GM18858 (cell line): ENCODE measurements around the gene GPR4.
"Not testable (repeated sequence)": the region's sequence is repeated elsewhere in the genome, so short reads cannot be mapped to it uniquely, and the experiment has no call there.

Experiments
- ATAC-seq: cut with Tn5 transposase; IDR thresholded peaks from one replicate; pipeline ENCODE4 v1.9.1; 2021; ENCODE audit not compliant: unreplicated experiment

The GPR4 gene

GRCh38 chr19:45623984-45624383 lies 22.0 kb upstream of the GPR4 start:
- ATAC-seq = no peak

DNA sequence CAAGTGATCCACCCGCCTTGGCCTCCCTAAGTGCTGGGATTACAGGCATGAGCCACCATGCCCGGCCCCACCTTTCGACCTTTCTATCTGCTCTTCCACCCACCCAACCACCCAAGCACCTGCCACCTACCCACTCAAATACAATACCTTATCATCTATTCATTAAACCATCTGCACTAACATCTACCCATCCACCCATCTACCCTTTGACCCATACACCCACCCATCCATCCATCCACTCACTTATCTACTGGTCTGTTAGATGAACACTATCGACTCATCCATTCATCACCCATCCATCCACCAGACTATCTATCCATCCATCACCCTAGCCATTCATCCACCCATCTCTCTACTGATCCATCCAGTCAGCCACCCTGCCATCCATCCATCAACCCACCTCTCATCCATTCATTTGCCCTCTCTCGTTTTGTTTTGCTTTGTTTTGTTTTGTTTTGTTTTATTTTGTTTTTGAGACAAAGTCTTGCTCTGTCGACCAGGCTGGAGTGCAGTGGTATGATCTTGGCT lies 20.0 kb upstream of the GPR4 start:
- ATAC-seq = no peak

- no peak for ATAC-seq
Measured at GRCh38 chr19:45621389-45621788, 19.4 kb upstream of the GPR4 start.

DNA sequence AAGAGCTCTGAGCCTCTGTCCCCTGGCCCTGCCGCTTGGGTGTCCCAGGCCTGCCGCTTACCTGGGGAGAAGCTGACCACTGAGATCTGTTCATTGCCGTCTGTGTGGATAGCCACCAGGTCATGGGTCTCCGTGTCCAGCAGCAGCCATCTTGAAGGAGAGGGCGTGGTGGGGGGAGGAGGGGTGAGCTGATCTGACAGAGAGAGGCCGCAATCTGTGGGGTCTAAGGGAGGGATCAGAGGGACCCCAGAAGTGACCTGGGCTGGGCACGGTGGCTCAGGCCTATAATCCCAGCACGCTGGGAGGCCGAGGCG lies 14.6 kb upstream of the GPR4 start:
- ATAC-seq = no peak

- no peak for ATAC-seq
Measured at GRCh38 chr19:45615795-45616703, 14.0 kb upstream of the GPR4 start.

GRCh38 chr19:45615056-45615455 lies 13.0 kb upstream of the GPR4 start:
- not testable (repeated sequence) for ATAC-seq

GRCh38 chr19:45613926-45614725 lies 12.1 kb upstream of the GPR4 start:
- ATAC-seq = no peak

GRCh38 chr19:45608948-45609347 lies 6.9 kb upstream of the GPR4 start:
- ATAC-seq = no peak

DNA sequence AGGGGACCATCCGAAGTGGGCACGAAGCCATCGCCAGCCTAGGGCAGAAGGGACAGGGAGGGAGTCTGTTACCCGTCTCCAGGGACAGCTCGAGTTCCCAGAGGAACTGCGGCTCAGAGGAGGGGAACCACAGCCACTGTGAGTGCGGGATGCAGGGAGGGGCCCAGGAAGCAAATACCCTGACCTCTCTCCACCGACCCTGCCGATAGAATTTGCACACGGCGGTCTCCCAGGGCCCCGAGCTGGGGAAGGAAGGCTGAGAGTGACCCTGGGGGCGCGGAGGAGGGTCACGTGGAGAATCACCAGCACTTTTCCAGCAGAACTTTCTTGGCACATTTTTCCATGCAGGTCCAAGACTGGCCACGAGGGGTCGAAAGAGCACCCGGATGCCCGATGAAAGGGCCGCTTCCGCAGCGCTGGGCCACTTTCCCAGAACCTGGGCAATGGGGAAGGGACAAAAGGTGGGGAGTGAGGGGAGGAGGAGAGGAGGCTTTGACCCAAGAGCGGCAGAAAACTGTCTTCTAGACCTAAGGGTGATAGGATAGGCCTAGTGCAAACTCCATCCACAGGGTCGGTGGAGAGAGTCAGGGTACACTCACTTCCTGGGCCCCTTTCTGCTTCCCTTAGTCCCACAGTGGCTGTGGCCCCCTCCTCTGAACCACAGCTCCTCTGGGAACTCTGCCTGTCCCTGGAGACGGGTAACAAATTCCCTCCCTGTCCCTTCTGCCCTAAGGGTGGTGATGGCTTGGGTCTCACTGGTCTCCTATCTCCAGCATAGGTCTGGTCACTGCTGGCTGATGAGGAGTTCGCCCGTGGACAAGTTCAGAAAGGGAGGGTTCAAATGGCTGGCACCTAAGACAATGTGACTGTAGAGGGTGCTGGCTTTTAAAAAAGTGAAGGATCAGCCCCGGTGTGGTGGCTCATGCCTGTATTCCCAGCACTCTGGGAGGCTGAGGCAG lies 5.3 kb upstream of the GPR4 start:
- no peak for ATAC-seq

- ATAC-seq = no peak
Measured at GRCh38 chr19:45601115-45601514, 897 bp downstream of the GPR4 start.

GRCh38 chr19:45600340-45600885 lies 1.6 kb downstream of the GPR4 start:
- ATAC-seq = no peak

DNA sequence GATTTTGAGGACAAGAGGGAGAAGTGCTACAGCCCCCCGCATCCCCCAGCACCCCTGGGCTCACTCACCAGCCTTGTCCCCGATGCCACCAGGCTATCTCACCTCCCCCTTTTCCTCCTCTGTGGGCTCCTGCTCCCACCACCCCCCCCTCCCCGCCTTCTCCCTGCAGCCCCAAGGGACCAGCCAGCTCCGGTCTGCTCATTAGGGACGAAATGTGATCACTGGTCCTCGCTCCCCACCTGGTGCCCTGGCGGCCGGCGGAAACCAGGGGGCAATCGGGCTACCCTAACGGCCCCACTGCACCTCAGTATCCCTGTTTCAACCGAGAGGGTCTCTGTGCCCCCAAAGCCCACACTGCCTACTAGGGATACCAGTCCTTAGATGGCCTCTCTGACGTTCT lies 2.7 kb downstream of the GPR4 start:
- no peak for ATAC-seq

DNA sequence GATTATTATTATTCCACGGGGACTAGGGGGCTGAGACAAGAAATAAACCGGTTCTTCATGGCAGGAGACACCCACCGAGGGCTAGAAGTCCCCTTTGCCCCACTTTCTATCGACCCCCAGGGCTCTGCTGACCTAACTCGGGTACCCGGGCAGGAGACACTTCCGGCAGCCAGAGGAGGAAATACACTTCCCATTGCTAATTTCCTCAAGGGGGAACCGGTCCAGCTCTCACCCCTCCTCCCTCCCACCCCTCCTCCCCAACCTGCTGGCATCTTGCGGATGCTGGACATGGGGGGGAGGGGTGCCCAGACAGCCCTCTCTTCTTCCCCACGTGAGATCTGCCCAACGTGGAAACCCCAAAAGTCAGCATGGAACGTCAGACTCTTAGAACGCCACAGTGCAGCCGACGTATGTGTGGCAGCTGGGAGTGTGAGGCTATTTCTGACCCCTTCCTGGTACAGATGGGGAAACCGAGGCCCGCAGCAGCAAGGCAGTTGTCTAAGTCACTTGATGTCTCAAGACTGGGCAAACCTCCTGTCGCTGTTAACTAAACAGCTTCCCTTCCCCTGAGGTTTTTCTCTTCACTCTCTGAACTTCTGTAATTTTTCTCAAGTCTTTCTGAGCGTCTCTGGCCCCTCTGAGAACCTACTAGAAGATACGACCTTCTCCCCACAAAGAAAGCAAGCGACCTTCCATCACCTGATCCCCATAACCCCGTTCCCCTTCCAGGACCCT lies 3.6 kb downstream of the GPR4 start:
- ATAC-seq = no peak

DNA sequence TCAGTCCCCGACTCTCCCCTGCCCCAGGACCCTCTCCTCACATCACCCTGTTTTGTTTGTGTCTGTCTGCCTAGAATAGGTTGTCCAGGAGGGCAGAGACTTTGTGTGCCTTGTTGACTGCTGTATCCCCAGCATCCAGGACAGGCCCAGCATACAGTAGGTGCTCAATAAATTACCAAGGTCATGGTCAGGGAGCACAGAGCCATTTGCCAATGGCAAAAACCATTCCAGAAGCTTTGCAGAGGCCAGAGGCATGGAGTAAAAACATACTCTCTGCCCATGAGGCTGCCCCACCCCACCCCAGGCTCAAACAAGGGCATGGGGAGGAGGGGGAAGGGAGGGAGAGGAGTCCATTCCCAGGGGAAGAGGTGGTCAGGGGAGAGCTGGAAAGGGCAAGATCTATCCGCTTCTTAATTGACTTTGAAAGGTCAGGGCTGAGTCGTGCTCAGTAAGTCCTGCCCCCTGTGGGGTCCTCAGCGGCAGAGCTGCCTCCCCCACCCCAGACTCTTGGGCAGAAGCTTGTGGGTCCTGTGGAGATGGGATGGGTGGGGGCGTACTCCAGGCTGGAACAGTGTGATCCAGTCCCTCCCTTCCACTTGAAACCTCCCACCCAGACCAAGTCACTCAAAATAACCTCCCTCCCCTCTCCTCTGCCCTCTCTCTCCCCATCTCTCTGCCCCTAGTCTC lies 4.4 kb downstream of the GPR4 start:
- ATAC-seq = no peak

- ATAC-seq = no peak
Measured at GRCh38 chr19:45595814-45596213, 6.2 kb downstream of the GPR4 start.

DNA sequence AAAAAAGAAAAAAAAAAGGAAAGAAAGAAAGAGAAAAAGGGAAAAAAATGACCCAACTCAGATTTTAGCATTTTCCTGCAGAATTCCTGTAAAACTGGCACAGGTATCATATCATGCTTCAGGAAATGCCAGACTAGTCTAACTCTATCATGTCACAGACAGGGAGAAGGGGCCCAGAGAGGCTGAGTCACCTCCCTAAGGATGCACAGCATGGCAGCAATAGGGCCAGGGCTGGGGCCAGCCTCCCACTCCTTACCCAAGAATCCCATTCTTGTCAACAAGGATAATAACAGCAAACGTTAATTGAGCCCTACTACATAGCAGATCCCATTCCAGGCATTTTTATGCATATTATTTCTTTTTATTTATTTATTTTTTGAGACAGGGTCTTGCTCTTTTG lies 8.5 kb downstream of the GPR4 start:
- no peak for ATAC-seq

DNA sequence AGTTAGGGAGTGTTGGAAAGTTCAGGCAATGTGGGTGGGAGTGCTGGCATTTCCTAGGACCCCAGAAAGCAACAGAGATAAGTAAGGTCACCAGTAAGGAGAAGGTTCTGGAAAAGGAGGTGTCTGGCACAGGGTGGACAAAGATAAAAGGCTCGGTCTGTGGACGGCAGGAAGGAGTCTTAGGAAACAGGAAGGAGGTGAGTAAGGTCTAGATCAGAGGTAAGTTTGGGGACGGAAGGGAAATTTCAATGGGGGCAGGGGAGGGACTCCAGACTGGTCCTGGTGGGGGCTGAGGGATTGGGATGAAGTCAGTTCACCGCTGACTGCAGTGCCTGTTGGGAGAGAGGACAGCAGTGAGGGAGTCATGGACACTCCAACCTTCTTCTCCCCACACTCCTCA lies 9.6 kb downstream of the GPR4 start:
- ATAC-seq = no peak

DNA sequence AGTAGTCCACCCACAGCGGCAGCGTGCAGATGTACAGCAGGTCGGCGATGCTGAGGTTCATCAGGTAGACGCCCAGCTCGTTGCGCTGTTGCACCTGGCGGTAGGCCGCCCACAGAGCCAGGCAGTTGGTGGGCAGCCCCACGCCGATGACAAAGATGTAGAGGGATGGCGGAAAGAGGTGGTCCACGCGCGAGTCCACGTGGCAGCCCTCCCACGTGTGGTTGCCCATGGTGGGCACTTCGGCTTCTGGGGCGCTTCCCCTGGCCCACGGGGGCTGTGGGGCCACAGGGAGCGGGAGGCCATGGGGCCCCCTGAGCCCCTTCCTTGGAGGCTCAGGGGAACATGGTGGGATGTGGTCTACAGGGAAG lies 10.4 kb downstream of the GPR4 start:
- ATAC-seq = no peak

- no peak for ATAC-seq
Measured at GRCh38 chr19:45591004-45591637, 10.9 kb downstream of the GPR4 start.
